ENCODE measurements around the gene NSRP1.
"Not testable (repeated sequence)": the region's sequence is repeated elsewhere in the genome, so short reads cannot be mapped to it uniquely, and the experiment has no call there.

Gene NSRP1

GRCh38 chr17:30086896-30087295, 29.7 kb upstream of the NSRP1 start:
- no peak overlapping the region for H2AFZ ChIP-seq (ENCODE audit: low read length)
- no peak overlapping the region for H3K4me3 ChIP-seq (ENCODE audit: low read length)
- H3K4me2 ChIP-seq (ENCODE audit: low read depth, low read length): no peak overlapping the region
- H3K4me1 ChIP-seq (ENCODE audit: low read length): no peaks in the 10 kb centered on the region
- H4K20me1 ChIP-seq (ENCODE audit: insufficient read depth, low read length): no peaks in the 10 kb centered on the region
- TF ChIP-seq EZH2phosphoT487 (IDR thresholded peaks at IDR 0.05; ENCODE audit: low read length) (no peak), CTCF (IDR thresholded peaks at IDR 0.05; ENCODE audit: low read length) (no peak), EZH2 (optimal IDR thresholded peaks at IDR 0.05; ENCODE audit: low read depth, low read length) (no peak)
- no peaks in the 10 kb centered on the region for H3F3A ChIP-seq (ENCODE audit: insufficient read depth, low read length)
- H3K36me3 ChIP-seq (replicated peaks; ENCODE audit: insufficient read depth, low read length): no peaks in the 10 kb centered on the region
- no peak for DNase-seq
- no peak overlapping the region for H3K9ac ChIP-seq (ENCODE audit: low read length)
- H3K9me2 ChIP-seq (replicated peaks; ENCODE audit: insufficient read depth, low read length): no peaks in the 10 kb centered on the region
- H3K79me2 ChIP-seq (ENCODE audit: low read length): no peaks in the 10 kb centered on the region
- H3K27ac ChIP-seq (ENCODE audit: low read length): no peak overlapping the region
- H3K9me3 ChIP-seq (replicated peaks; ENCODE audit: insufficient read depth, low read length): no peaks in the 10 kb centered on the region
- no peaks in the 10 kb centered on the region for H3K27me3 ChIP-seq (replicated peaks; ENCODE audit: insufficient read depth, low read length)

GRCh38 chr17:30087431-30087830, 29.2 kb upstream of the NSRP1 start:
- H3K9me3 ChIP-seq (replicated peaks; ENCODE audit: insufficient read depth, low read length); H3K9me2 ChIP-seq (replicated peaks; ENCODE audit: insufficient read depth, low read length); H3K79me2 ChIP-seq (ENCODE audit: low read length); H3K4me2 ChIP-seq (ENCODE audit: low read depth, low read length); DNase-seq; H2AFZ ChIP-seq (ENCODE audit: low read length); H3K4me1 ChIP-seq (ENCODE audit: low read length); H3K9ac ChIP-seq (ENCODE audit: low read length); H4K20me1 ChIP-seq (ENCODE audit: insufficient read depth, low read length); H3K4me3 ChIP-seq (ENCODE audit: low read length); H3K27ac ChIP-seq (ENCODE audit: low read length); H3F3A ChIP-seq (ENCODE audit: insufficient read depth, low read length); H3K36me3 ChIP-seq (replicated peaks; ENCODE audit: insufficient read depth, low read length); H3K27me3 ChIP-seq (replicated peaks; ENCODE audit: insufficient read depth, low read length): not testable (repeated sequence)

GRCh38 chr17:30091121-30091670, 25.4 kb upstream of the NSRP1 start:
- no peaks in the 10 kb centered on the region for H3K79me2 ChIP-seq (ENCODE audit: low read length)
- H3K9me2 ChIP-seq (replicated peaks; ENCODE audit: insufficient read depth, low read length): no peaks in the 10 kb centered on the region
- H3K9me3 ChIP-seq (replicated peaks; ENCODE audit: insufficient read depth, low read length): no peaks in the 10 kb centered on the region
- no peak for TF ChIP-seq CTCF (IDR thresholded peaks at IDR 0.05; ENCODE audit: low read length)
- no peak for TF ChIP-seq EZH2phosphoT487 (IDR thresholded peaks at IDR 0.05; ENCODE audit: low read length)
- TF ChIP-seq EZH2 (optimal IDR thresholded peaks at IDR 0.05; ENCODE audit: low read depth, low read length): no peak
- H3K4me3 ChIP-seq (ENCODE audit: low read length): no peak overlapping the region
- no peak overlapping the region for H3K27ac ChIP-seq (ENCODE audit: low read length)
- no peaks in the 10 kb centered on the region for H3F3A ChIP-seq (ENCODE audit: insufficient read depth, low read length)
- H3K27me3 ChIP-seq (replicated peaks; ENCODE audit: insufficient read depth, low read length): no peaks in the 10 kb centered on the region
- H4K20me1 ChIP-seq (ENCODE audit: insufficient read depth, low read length): no peaks in the 10 kb centered on the region
- H2AFZ ChIP-seq (ENCODE audit: low read length): no peak overlapping the region
- no peaks in the 10 kb centered on the region for H3K36me3 ChIP-seq (replicated peaks; ENCODE audit: insufficient read depth, low read length)
- no peak overlapping the region for H3K4me2 ChIP-seq (ENCODE audit: low read depth, low read length)
- DNase-seq: no peak
- peaks cover 4% of the 10 kb centered on the region; the same call in 1 of the 2 replicates for H3K4me1 ChIP-seq (ENCODE audit: low read length)
- no peak overlapping the region for H3K9ac ChIP-seq (ENCODE audit: low read length)

- no peaks in the 10 kb centered on the region for H3K27me3 ChIP-seq (replicated peaks; ENCODE audit: insufficient read depth, low read length)
- no peaks in the 10 kb centered on the region for H3K79me2 ChIP-seq (ENCODE audit: low read length)
- no peak for DNase-seq
- no peak overlapping the region for H3K4me2 ChIP-seq (ENCODE audit: low read depth, low read length)
- no peaks in the 10 kb centered on the region for H3F3A ChIP-seq (ENCODE audit: insufficient read depth, low read length)
- H3K4me3 ChIP-seq (ENCODE audit: low read length): no peak overlapping the region
- TF ChIP-seq EZH2phosphoT487 (IDR thresholded peaks at IDR 0.05; ENCODE audit: low read length): no peak
- no peak for TF ChIP-seq CTCF (IDR thresholded peaks at IDR 0.05; ENCODE audit: low read length)
- TF ChIP-seq EZH2 (optimal IDR thresholded peaks at IDR 0.05; ENCODE audit: low read depth, low read length): no peak
- no peak overlapping the region for H3K27ac ChIP-seq (ENCODE audit: low read length)
- H3K36me3 ChIP-seq (replicated peaks; ENCODE audit: insufficient read depth, low read length): no peaks in the 10 kb centered on the region
- no peaks in the 10 kb centered on the region for H3K9me3 ChIP-seq (replicated peaks; ENCODE audit: insufficient read depth, low read length)
- H2AFZ ChIP-seq (ENCODE audit: low read length): no peak overlapping the region
- no peaks in the 10 kb centered on the region for H4K20me1 ChIP-seq (ENCODE audit: insufficient read depth, low read length)
- peaks cover 4% of the 10 kb centered on the region; the same call in 1 of the 2 replicates for H3K4me1 ChIP-seq (ENCODE audit: low read length)
- no peaks in the 10 kb centered on the region for H3K9me2 ChIP-seq (replicated peaks; ENCODE audit: insufficient read depth, low read length)
- no peak overlapping the region for H3K9ac ChIP-seq (ENCODE audit: low read length)
Observed at GRCh38 chr17:30091771-30092170, 24.8 kb upstream of the NSRP1 start.
